HEK293T (cell line): ENCODE measurements around the gene SLC25A21.

Experiments used
- CTCF ChIA-PET: fragments of 350-600 bp; formaldehyde crosslinking; extraction: SDS; loops from one replicate; lab custom pipeline; 2021; ENCODE audit warnings: antibody characterized with exemption, inconsistent platforms; lab: Yijun Ruan, JAX
- POLR2A ChIA-PET: fragments of 350-600 bp; formaldehyde crosslinking; extraction: SDS; loops from one replicate; lab custom pipeline; 2020; ENCODE audit warnings: antibody characterized with exemption, inconsistent platforms; lab: Yijun Ruan, JAX
- DNase-seq: peaks from one replicate; pipeline ENCODE4 v3.0.0; 2012; ENCODE audit warnings: mixed read lengths; ENCODE audit errors: extremely low spot score
- ARNT ChIP-seq: fragments of 450-650 bp; IDR thresholded peaks from 2 replicates; pipeline ENCODE4 v1.6.1; 2017; ENCODE audit warnings: mild to moderate bottlenecking
- BHLHE40 ChIP-seq: fragments of 450-650 bp; IDR thresholded peaks from 2 replicates; pipeline ENCODE4 v1.6.1; 2016; ENCODE audit warnings: mild to moderate bottlenecking, moderate library complexity, borderline replicate concordance
- CTBP1 ChIP-seq: fragments of 450-650 bp; IDR thresholded peaks from 2 replicates; pipeline ENCODE4 v1.6.1; 2016; ENCODE audit warnings: borderline replicate concordance
- ELF4 ChIP-seq: fragments of 450-650 bp; IDR thresholded peaks from 2 replicates; pipeline ENCODE4 v1.6.1; 2017; ENCODE audit warnings: antibody characterized with exemption
- FOXA1 ChIP-seq: fragments of 450-650 bp; IDR thresholded peaks from 2 replicates; pipeline ENCODE4 v1.6.1; 2016; ENCODE audit warnings: mild to moderate bottlenecking
- FOXK2 ChIP-seq: fragments of 450-650 bp; IDR thresholded peaks from 2 replicates; pipeline ENCODE4 v1.6.1; 2016; ENCODE audit warnings: mild to moderate bottlenecking
- FOXM1 ChIP-seq: fragments of 450-650 bp; IDR thresholded peaks from 2 replicates; pipeline ENCODE4 v1.6.1; 2017; ENCODE audit warnings: mild to moderate bottlenecking, borderline replicate concordance
- HDGF ChIP-seq: fragments of 450-650 bp; IDR thresholded peaks from 2 replicates; pipeline ENCODE4 v1.6.1; 2017; ENCODE audit warnings: antibody characterized with exemption, borderline replicate concordance
- L3MBTL2 ChIP-seq: fragments of 450-650 bp; conservative IDR thresholded peaks from 2 replicates; pipeline ENCODE4 v1.6.1; 2016; ENCODE audit warnings: mild to moderate bottlenecking
- LEF1 ChIP-seq: fragments of 450-650 bp; IDR thresholded peaks from 2 replicates; pipeline ENCODE4 v1.6.1; 2017; ENCODE audit warnings: mild to moderate bottlenecking, borderline replicate concordance
- NFRKB ChIP-seq: fragments of 450-650 bp; IDR thresholded peaks from 2 replicates; pipeline ENCODE4 v1.6.1; 2016; ENCODE audit warnings: mild to moderate bottlenecking, moderate library complexity
- PKNOX1 ChIP-seq: fragments of 450-650 bp; IDR thresholded peaks from 2 replicates; pipeline ENCODE4 v1.6.1; 2016
- SP1 ChIP-seq: fragments of 450-650 bp; IDR thresholded peaks from 2 replicates; pipeline ENCODE4 v1.6.1; 2017
- SUZ12 ChIP-seq: fragments of 450-650 bp; IDR thresholded peaks from 2 replicates; pipeline ENCODE4 v1.6.1; 2016; ENCODE audit warnings: mild to moderate bottlenecking
- TARDBP ChIP-seq: fragments of 450-650 bp; IDR thresholded peaks from 2 replicates; pipeline ENCODE4 v1.6.1; 2016
- ZNF384 ChIP-seq: fragments of 450-650 bp; IDR thresholded peaks from 2 replicates; pipeline ENCODE4 v1.6.1; 2016

The SLC25A21 gene

GRCh38 chr14:36660736-36661505 is 511.5 kb downstream of the SLC25A21 start:
- DNase-seq, result no peak
- ChIA-PET CTCF (interaction anchor here (0.7 to 1.3 kb wide), 3 partner anchors 13 to 87 kb away, joined by 3 to 6 read pairs (median 4); no protein-coding TSS in a partner anchor), POLR2A (interaction anchor here (0.9 to 1.5 kb wide), 5 partner anchors 12 to 482 kb away, joined by 3 to 17 read pairs (median 3); no protein-coding TSS in a partner anchor)
- TF ChIP-seq FOXM1, result no peak
- no peak for TF ChIP-seq ZNF384

DNA sequence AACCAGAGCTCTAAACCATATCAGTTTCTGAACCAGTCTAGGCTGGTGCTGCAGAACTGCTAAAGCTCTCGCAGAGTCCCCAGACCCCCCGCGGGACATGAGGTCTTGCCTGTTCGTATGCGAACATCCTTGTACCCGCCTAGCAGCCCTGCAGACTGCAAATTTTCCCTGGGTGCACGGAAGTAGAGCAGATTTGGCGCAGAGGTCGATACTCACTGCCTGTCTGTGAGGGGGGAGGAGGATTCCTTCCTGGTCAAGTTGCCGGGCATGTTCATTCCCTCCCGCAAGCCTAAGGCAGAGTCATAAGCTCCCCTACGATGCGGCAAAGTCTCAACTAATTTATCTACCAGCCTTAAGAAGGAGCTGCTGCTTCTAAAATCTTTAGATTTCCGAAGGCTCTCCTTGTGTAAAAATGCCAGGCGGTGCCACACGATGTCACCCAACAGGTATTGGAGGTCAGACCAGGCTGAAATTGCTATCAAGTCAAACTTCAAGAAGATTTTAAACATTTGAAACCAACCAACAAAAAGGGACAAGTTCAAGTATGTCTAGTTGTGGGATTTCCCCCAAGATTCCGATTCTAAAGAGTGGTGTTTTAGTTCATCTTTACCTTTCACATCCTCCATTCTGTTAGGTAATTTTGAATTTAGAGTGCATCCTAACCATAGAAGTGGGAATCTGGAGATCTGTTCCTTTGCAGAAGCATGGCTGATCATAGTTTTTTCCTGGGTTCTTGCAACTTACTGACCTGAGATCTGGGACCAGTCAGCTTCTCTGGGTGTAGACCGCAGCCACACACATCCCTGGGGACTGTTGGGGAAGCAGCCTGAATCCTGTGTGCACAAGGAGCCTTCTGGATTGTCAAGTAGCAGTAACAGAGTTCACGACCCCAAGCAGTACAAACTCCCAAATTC is 512.3 kb downstream of the SLC25A21 start:
- DNase-seq, result no peak
- ChIA-PET POLR2A (no interaction called here), CTCF (interaction anchor here (1.3 kb wide), 1 partner anchor 12 kb away, joined by 4 read pairs; no protein-coding TSS in a partner anchor)
- TF ChIP-seq L3MBTL2 (no peak), PKNOX1 (no peak), ELF4 (no peak), HDGF (no peak), ARNT (no peak), FOXK2 (no peak), NFRKB (no peak), FOXA1 (no peak), LEF1 (no peak), ZNF384 (no peak)

GRCh38 chr14:36659010-36659821 is 513.2 kb downstream of the SLC25A21 start:
- POLR2A ChIA-PET, result no interaction called here
- CTCF ChIA-PET, result interaction anchor here (1.3 kb wide), 2 partner anchors 11 kb away, joined by 4 read pairs; no protein-coding TSS in a partner anchor
- no peak for DNase-seq
- TF ChIP-seq ZNF384 (no peak), FOXM1 (no peak), ARNT (no peak), FOXA1 (no peak), ELF4 (no peak), NFRKB (no peak), SP1 (no peak), LEF1 (no peak), HDGF (no peak), FOXK2 (no peak)

DNA sequence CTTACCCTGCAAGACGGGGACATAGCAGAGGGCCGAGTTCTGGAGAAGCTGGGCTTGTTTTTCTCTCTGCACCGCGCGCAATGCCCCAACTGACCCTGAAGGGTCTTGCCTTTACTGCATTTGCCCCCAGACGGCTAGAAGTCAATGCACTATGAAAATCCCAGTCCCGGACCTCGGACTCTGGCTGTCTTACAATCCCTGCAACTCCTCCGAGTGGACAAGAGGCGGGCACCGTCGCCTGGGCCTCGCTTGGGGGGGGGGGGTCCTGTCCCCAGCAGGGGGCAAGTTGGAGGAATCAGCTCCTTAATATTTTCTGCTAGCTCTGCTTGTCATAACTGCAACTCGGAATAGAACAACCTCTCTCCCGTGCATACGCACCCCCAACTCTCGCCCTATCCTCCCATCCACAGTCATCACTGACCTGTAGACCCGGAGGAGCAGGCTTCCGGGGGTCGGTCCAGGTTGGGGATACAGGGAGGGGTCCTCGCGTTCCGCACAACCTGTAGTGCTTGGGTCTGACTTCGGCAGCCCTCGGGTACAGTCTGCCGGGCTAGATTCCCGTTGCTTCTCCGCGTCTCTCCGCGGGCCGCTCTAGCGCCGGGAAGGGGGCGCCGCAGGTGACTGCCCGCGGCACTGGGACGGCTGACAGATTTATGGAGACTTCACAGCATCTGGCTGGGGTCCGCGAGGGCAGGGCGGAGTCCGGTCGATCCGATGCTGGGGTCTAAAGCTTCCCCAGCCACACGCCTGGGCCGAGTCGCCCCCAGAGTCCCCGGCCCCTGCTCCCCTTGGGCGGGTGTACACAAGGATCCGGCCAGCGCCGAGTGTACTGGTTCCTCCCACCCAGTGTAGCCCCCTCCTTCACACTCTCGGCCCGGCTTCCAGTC is 514.0 kb downstream of the SLC25A21 start:
- CTCF ChIA-PET, result interaction anchor here (1.2 to 1.3 kb wide), 2 partner anchors 10 to 459 kb away, joined by 3 to 4 read pairs; no protein-coding TSS in a partner anchor
- POLR2A ChIA-PET, result no interaction called here
- DNase-seq, result no peak
- TF ChIP-seq ZNF384, result no peak
- TF ChIP-seq TARDBP, result no peak
- TF ChIP-seq FOXK2, result no peak
- no peak for TF ChIP-seq L3MBTL2
- TF ChIP-seq FOXA1, result no peak
- no peak for TF ChIP-seq PKNOX1
- TF ChIP-seq CTBP1, result no peak
- TF ChIP-seq ELF4, result no peak
- TF ChIP-seq NFRKB, result no peak

GRCh38 chr14:36657399-36658122 is 514.8 kb downstream of the SLC25A21 start:
- CTCF ChIA-PET, result interaction anchor here (1.2 kb wide), 1 partner anchor 460 kb away, joined by 3 read pairs; no protein-coding TSS in a partner anchor
- TF ChIP-seq L3MBTL2 (no peak), ARNT (no peak), NFRKB (no peak), SP1 (no peak), PKNOX1 (no peak), FOXM1 (no peak), ELF4 (no peak), ZNF384 (no peak), TARDBP (no peak), FOXK2 (no peak), BHLHE40 (no peak), SUZ12 (no peak), CTBP1 (no peak), LEF1 (no peak), FOXA1 (no peak), HDGF (no peak)
- DNase-seq, result no peak
- POLR2A ChIA-PET, result no interaction called here
